ENCODE data around the gene SBK3.
A peak's percentile ranks its signal among the peaks of the same experiment; 100 is the strongest.

SBK3 gene

DNA sequence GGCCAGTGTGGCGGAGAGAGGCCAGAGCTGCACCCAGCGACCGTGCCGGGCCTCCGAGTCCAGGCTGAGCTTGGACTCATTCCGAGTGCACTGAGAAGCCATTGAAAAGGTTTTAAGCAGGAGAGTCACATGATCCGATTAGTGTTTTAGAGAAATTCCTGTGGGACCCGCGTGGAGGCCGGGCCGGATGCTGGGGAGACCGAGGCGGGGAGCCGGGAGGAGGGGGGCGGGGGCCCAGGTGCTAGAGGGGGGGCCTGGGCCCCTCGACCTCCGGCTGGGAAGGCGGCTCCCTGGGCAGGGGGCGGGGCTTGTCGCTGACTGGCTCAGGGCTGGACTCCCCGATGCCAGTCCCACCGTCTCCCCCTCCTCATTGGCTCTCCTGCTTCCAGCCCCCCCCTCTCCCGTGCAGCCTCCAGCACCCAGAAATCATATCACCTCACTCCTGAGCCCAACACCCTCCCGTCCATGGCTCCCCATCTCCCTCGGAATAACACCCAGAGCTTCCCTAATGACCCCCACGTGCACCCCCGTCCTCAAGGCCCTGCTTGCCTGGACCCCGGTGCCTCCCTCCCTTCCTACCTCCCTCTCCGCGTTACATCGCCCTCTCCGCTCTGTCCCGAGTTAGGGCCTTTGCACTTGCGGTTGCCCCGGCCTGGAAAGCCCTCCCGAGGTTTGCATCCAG, 40.5 kb upstream of the SBK3 start (continued):
- TF ChIP-seq, protein P1, sequence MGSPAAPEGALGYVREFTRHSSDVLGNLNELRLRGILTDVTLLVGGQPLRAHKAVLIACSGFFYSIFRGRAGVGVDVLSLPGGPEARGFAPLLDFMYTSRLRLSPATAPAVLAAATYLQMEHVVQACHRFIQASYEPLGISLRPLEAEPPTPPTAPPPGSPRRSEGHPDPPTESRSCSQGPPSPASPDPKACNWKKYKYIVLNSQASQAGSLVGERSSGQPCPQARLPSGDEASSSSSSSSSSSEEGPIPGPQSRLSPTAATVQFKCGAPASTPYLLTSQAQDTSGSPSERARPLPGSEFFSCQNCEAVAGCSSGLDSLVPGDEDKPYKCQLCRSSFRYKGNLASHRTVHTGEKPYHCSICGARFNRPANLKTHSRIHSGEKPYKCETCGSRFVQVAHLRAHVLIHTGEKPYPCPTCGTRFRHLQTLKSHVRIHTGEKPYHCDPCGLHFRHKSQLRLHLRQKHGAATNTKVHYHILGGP (tag by site-specific recombination; IDR thresholded peaks at IDR 0.05) = no peak
- TF ChIP-seq IKZF3 (tag by site-specific recombination; IDR thresholded peaks at IDR 0.05) (no peak), ZFP69B (tag by site-specific recombination; IDR thresholded peaks at IDR 0.05) (peak; percentile 62; the same call in 1 of the 2 replicates), ZBTB7A (tag by site-specific recombination; IDR thresholded peaks at IDR 0.05; ENCODE audit: low read depth) (0 out of 2 replicates have a peak, but pooled peaks have one; percentile 22), SP3 (tag by site-specific recombination; IDR thresholded peaks at IDR 0.05) (peak; percentile 84), ZNF10 (tag by site-specific recombination; IDR thresholded peaks at IDR 0.05) (no peak; the same call in 1 of the 2 replicates), ZNF777 (tag by site-specific recombination; IDR thresholded peaks at IDR 0.05; ENCODE audit: borderline replicate concordance) (0 out of 2 replicates have a peak, but pooled peaks have one; percentile 16), ZNF350 (tag by site-specific recombination; IDR thresholded peaks at IDR 0.05) (no peak), ZNF600 (tag by site-specific recombination; IDR thresholded peaks at IDR 0.05) (peak; percentile 43), MZF1 (tag by site-specific recombination; IDR thresholded peaks at IDR 0.05; ENCODE audit: borderline replicate concordance) (no peak), ZNF654 (tag by site-specific recombination; IDR thresholded peaks at IDR 0.05; ENCODE audit: low read depth) (no peak), ZNF335 (tag by site-specific recombination; conservative IDR thresholded peaks at IDR 0.05) (peak; percentile 78), SP7 (tag by site-specific recombination; IDR thresholded peaks at IDR 0.05) (peak; percentile 46)
- TF ChIP-seq, protein P2, sequence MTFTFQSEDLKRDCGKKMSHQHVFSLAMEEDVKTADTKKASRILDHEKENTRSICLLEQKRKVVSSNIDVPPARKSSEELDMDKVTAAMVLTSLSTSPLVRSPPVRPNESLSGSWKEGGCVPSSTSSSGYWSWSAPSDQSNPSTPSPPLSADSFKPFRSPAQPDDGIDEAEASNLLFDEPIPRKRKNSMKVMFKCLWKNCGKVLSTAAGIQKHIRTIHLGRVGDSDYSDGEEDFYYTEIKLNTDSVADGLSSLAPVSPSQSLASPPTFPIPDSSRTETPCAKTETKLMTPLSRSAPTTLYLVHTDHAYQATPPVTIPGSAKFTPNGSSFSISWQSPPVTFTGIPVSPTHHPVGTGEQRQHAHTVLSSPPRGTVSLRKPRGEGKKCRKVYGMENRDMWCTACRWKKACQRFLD (tag by site-specific recombination; IDR thresholded peaks at IDR 0.05) = no peak
- TF ChIP-seq, protein P3, sequence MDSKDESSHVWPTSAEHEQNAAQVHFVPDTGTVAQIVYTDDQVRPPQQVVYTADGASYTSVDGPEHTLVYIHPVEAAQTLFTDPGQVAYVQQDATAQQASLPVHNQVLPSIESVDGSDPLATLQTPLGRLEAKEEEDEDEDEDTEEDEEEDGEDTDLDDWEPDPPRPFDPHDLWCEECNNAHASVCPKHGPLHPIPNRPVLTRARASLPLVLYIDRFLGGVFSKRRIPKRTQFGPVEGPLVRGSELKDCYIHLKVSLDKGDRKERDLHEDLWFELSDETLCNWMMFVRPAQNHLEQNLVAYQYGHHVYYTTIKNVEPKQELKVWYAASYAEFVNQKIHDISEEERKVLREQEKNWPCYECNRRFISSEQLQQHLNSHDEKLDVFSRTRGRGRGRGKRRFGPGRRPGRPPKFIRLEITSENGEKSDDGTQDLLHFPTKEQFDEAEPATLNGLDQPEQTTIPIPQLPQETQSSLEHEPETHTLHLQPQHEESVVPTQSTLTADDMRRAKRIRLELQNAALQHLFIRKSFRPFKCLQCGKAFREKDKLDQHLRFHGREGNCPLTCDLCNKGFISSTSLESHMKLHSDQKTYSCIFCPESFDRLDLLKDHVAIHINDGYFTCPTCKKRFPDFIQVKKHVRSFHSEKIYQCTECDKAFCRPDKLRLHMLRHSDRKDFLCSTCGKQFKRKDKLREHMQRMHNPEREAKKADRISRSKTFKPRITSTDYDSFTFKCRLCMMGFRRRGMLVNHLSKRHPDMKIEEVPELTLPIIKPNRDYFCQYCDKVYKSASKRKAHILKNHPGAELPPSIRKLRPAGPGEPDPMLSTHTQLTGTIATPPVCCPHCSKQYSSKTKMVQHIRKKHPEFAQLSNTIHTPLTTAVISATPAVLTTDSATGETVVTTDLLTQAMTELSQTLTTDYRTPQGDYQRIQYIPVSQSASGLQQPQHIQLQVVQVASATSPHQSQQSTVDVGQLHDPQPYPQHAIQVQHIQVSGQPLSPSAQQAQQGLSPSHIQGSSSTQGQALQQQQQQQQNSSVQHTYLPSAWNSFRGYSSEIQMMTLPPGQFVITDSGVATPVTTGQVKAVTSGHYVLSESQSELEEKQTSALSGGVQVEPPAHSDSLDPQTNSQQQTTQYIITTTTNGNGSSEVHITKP (tag by site-specific recombination; IDR thresholded peaks at IDR 0.05) = peak; percentile 66
- TF ChIP-seq, protein P4, sequence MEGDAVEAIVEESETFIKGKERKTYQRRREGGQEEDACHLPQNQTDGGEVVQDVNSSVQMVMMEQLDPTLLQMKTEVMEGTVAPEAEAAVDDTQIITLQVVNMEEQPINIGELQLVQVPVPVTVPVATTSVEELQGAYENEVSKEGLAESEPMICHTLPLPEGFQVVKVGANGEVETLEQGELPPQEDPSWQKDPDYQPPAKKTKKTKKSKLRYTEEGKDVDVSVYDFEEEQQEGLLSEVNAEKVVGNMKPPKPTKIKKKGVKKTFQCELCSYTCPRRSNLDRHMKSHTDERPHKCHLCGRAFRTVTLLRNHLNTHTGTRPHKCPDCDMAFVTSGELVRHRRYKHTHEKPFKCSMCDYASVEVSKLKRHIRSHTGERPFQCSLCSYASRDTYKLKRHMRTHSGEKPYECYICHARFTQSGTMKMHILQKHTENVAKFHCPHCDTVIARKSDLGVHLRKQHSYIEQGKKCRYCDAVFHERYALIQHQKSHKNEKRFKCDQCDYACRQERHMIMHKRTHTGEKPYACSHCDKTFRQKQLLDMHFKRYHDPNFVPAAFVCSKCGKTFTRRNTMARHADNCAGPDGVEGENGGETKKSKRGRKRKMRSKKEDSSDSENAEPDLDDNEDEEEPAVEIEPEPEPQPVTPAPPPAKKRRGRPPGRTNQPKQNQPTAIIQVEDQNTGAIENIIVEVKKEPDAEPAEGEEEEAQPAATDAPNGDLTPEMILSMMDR (tag by site-specific recombination; IDR thresholded peaks at IDR 0.05) = no peak
- TF ChIP-seq, protein P5, sequence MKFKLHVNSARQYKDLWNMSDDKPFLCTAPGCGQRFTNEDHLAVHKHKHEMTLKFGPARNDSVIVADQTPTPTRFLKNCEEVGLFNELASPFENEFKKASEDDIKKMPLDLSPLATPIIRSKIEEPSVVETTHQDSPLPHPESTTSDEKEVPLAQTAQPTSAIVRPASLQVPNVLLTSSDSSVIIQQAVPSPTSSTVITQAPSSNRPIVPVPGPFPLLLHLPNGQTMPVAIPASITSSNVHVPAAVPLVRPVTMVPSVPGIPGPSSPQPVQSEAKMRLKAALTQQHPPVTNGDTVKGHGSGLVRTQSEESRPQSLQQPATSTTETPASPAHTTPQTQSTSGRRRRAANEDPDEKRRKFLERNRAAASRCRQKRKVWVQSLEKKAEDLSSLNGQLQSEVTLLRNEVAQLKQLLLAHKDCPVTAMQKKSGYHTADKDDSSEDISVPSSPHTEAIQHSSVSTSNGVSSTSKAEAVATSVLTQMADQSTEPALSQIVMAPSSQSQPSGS (tag by site-specific recombination; IDR thresholded peaks at IDR 0.05; ENCODE audit: low read depth) = no peak
- TF ChIP-seq, protein P6, sequence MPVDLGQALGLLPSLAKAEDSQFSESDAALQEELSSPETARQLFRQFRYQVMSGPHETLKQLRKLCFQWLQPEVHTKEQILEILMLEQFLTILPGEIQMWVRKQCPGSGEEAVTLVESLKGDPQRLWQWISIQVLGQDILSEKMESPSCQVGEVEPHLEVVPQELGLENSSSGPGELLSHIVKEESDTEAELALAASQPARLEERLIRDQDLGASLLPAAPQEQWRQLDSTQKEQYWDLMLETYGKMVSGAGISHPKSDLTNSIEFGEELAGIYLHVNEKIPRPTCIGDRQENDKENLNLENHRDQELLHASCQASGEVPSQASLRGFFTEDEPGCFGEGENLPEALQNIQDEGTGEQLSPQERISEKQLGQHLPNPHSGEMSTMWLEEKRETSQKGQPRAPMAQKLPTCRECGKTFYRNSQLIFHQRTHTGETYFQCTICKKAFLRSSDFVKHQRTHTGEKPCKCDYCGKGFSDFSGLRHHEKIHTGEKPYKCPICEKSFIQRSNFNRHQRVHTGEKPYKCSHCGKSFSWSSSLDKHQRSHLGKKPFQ (tag by site-specific recombination; IDR thresholded peaks at IDR 0.05) = no peak
- TF ChIP-seq, protein P7, sequence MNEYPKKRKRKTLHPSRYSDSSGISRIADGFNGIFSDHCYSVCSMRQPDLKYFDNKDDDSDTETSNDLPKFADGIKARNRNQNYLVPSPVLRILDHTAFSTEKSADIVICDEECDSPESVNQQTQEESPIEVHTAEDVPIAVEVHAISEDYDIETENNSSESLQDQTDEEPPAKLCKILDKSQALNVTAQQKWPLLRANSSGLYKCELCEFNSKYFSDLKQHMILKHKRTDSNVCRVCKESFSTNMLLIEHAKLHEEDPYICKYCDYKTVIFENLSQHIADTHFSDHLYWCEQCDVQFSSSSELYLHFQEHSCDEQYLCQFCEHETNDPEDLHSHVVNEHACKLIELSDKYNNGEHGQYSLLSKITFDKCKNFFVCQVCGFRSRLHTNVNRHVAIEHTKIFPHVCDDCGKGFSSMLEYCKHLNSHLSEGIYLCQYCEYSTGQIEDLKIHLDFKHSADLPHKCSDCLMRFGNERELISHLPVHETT (tag by site-specific recombination; IDR thresholded peaks at IDR 0.05) = no peak
- TF ChIP-seq, protein P8, sequence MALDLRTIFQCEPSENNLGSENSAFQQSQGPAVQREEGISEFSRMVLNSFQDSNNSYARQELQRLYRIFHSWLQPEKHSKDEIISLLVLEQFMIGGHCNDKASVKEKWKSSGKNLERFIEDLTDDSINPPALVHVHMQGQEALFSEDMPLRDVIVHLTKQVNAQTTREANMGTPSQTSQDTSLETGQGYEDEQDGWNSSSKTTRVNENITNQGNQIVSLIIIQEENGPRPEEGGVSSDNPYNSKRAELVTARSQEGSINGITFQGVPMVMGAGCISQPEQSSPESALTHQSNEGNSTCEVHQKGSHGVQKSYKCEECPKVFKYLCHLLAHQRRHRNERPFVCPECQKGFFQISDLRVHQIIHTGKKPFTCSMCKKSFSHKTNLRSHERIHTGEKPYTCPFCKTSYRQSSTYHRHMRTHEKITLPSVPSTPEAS (tag by site-specific recombination; IDR thresholded peaks at IDR 0.05) = no peak
- TF ChIP-seq, protein P9, sequence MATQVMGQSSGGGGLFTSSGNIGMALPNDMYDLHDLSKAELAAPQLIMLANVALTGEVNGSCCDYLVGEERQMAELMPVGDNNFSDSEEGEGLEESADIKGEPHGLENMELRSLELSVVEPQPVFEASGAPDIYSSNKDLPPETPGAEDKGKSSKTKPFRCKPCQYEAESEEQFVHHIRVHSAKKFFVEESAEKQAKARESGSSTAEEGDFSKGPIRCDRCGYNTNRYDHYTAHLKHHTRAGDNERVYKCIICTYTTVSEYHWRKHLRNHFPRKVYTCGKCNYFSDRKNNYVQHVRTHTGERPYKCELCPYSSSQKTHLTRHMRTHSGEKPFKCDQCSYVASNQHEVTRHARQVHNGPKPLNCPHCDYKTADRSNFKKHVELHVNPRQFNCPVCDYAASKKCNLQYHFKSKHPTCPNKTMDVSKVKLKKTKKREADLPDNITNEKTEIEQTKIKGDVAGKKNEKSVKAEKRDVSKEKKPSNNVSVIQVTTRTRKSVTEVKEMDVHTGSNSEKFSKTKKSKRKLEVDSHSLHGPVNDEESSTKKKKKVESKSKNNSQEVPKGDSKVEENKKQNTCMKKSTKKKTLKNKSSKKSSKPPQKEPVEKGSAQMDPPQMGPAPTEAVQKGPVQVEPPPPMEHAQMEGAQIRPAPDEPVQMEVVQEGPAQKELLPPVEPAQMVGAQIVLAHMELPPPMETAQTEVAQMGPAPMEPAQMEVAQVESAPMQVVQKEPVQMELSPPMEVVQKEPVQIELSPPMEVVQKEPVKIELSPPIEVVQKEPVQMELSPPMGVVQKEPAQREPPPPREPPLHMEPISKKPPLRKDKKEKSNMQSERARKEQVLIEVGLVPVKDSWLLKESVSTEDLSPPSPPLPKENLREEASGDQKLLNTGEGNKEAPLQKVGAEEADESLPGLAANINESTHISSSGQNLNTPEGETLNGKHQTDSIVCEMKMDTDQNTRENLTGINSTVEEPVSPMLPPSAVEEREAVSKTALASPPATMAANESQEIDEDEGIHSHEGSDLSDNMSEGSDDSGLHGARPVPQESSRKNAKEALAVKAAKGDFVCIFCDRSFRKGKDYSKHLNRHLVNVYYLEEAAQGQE (tag by site-specific recombination; IDR thresholded peaks at IDR 0.05) = no peak
